Endothelial cell (in vitro differentiated cells): ENCODE results near the gene OLA1. TPM values are rescaled to one million over a fixed set of nuclear protein-coding genes. Genes with fewer than 3 reads are reported as not detected.

Experiments
- DNase-seq: peaks from one replicate; pipeline ENCODE4 v3.0.0; 2021; ENCODE audit warnings: low spot score
- H3K27ac Mint-ChIP-seq: one replicate; pipeline ENCODE4 v1.8.0; 2021; ENCODE audit warnings: mixed read lengths, inconsistent platforms; ENCODE audit not compliant: unreplicated experiment
- H3K27me3 Mint-ChIP-seq: one replicate; pipeline ENCODE4 v1.8.0; 2021; ENCODE audit warnings: mild to moderate bottlenecking, moderate library complexity, mixed read lengths, inconsistent platforms; ENCODE audit not compliant: unreplicated experiment
- H3K36me3 Mint-ChIP-seq: one replicate; pipeline ENCODE4 v1.8.0; 2021; ENCODE audit warnings: mild to moderate bottlenecking, low read depth, mixed read lengths, inconsistent platforms; ENCODE audit not compliant: unreplicated experiment
- H3K4me1 Mint-ChIP-seq: one replicate; pipeline ENCODE4 v1.8.0; 2021; ENCODE audit warnings: mild to moderate bottlenecking, mixed read lengths, inconsistent platforms; ENCODE audit not compliant: unreplicated experiment
- H3K4me3 Mint-ChIP-seq: one replicate; pipeline ENCODE4 v1.8.0; 2021; ENCODE audit warnings: mild to moderate bottlenecking, mixed read lengths, inconsistent platforms; ENCODE audit not compliant: unreplicated experiment
- H3K9me3 Mint-ChIP-seq: one replicate; pipeline ENCODE4 v1.8.0; 2021; ENCODE audit warnings: mixed read lengths, inconsistent platforms; ENCODE audit not compliant: unreplicated experiment
- CTCF ChIP-seq: fragments of 200-600 bp; sonication (generic); IDR thresholded peaks from one replicate; pipeline ENCODE4 v1.5.0; 2021; ENCODE audit warnings: antibody characterized with exemption; ENCODE audit not compliant: unreplicated experiment
- total RNA-seq: library from RNA; stranded (reverse); fragmentation: NEBNext Ultra II Directional; extraction: Animal tissue kit (Norgen Biotek cat#: 25700); gene quantifications from one replicate; pipeline ENCODE4 v1.2.1, GENCODE V29; 2021; ENCODE audit not compliant: unreplicated experiment

OLA1 gene
- total RNA-seq, 1 donor from 2014 or later: 105 TPM

GRCh38 chr2:174209325-174209724 is 39.0 kb downstream of the OLA1 start:
- H3K27ac Mint-ChIP-seq: peak overlapping the region; percentile 39
- no peaks in the 10 kb centered on the region for H3K36me3 Mint-ChIP-seq
- TF ChIP-seq CTCF: no peak
- no peak for DNase-seq
- no peaks in the 10 kb centered on the region for H3K27me3 Mint-ChIP-seq
- no peak overlapping the region for H3K4me3 Mint-ChIP-seq
- no peaks in the 10 kb centered on the region for H3K9me3 Mint-ChIP-seq
- peaks cover 45% of the 10 kb centered on the region for H3K4me1 Mint-ChIP-seq

DNA sequence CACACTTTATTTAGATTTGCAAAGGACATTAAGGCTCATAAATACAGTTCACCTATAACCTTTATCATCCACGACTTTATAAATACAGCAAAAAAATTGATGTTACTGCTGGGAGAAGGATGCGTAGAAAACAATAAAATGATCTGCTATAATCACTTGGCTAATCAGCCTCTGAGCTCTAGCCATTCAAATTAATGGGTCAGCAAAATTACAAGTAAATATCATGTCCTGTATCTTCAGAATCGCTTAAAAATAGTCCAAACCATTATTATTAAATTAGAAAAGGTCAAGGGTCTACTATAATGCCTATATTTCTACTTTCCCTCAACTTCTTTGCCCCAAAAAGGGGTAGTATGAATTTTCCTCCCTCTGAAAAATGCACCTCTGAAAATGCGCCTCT is 40.3 kb downstream of the OLA1 start:
- no peaks in the 10 kb centered on the region for H3K27me3 Mint-ChIP-seq
- no peak overlapping the region for H3K4me3 Mint-ChIP-seq
- TF ChIP-seq CTCF: no peak
- H3K27ac Mint-ChIP-seq: no peak overlapping the region
- H3K36me3 Mint-ChIP-seq: no peaks in the 10 kb centered on the region
- H3K9me3 Mint-ChIP-seq: no peaks in the 10 kb centered on the region
- H3K4me1 Mint-ChIP-seq: peaks cover 44% of the 10 kb centered on the region
- no peak for DNase-seq

GRCh38 chr2:174205562-174205961 is 42.8 kb downstream of the OLA1 start:
- H3K36me3 Mint-ChIP-seq: no peaks in the 10 kb centered on the region
- TF ChIP-seq CTCF: no peak
- H3K27ac Mint-ChIP-seq: no peak overlapping the region
- peaks cover 26% of the 10 kb centered on the region for H3K4me1 Mint-ChIP-seq
- no peaks in the 10 kb centered on the region for H3K27me3 Mint-ChIP-seq
- no peak for DNase-seq
- no peak overlapping the region for H3K4me3 Mint-ChIP-seq
- H3K9me3 Mint-ChIP-seq: no peaks in the 10 kb centered on the region

DNA sequence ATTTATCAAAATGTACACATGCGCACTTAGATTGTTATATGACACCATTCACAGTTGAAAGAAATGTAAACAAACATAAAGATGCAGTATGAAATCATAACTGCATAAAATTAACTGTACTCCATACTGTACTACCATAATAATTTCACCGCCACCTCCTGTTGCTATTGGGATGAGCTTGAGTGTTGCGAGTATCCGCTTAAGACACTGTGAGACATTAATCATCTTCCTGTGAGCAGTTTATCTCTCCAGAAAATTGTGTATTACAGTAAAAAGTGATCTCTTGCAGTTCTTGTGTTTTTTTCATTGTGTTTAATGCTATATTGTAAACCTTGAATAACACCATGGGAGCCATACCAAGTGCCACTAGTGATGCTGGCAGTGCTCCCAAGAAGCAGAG is 46.1 kb downstream of the OLA1 start:
- peaks cover 10% of the 10 kb centered on the region for H3K4me1 Mint-ChIP-seq
- no peak for TF ChIP-seq CTCF
- no peak for DNase-seq
- H3K27me3 Mint-ChIP-seq: no peaks in the 10 kb centered on the region
- no peaks in the 10 kb centered on the region for H3K9me3 Mint-ChIP-seq
- no peaks in the 10 kb centered on the region for H3K36me3 Mint-ChIP-seq
- H3K4me3 Mint-ChIP-seq: no peak overlapping the region
- H3K27ac Mint-ChIP-seq: no peak overlapping the region

DNA sequence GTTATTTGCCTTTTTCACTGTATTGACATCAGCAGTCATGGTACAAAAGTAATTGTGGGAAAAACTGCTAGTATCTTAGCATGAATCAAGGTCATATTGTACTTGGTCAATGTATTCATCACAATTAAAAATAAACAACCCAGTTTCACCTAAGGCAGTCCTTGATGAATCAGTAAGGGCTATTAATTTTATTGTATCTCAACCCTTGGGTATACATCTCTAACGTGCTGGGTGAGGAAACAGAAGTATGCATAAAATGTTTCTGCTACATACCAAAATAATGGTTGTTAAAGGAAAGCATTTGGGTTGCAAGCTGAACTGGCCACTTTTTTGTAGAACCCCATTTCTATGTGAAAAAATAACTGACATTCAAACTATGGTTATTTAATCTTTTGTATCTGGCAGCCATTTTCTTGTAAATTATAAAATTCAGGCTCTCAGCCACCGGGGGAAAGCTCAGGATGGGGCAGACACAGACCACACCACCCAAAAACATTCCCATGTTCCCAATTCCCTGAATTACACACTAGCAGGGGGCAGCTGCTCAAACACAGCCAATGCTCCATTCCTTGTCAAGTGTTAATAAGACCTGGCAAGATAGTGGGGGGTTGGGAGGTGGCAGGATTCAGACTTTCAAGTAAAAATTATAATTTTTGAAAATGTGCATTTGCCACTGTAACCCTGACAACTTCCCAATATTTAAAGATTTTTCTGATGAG is 49.3 kb downstream of the OLA1 start:
- Mint-ChIP-seq H3K27ac (no peak overlapping the region), H3K9me3 (peaks cover 3% of the 10 kb centered on the region), H3K27me3 (no peaks in the 10 kb centered on the region), H3K4me1 (no peaks in the 10 kb centered on the region), H3K4me3 (no peak overlapping the region), H3K36me3 (peaks cover 8% of the 10 kb centered on the region)
- TF ChIP-seq CTCF: no peak
- DNase-seq: no peak
